Glutamatergic neuron (in vitro differentiated cells): ENCODE data around the gene KIF5A. TPM values are rescaled to one million over a fixed set of nuclear protein-coding genes. Genes with fewer than 3 reads are reported as not detected.
"Not testable (repeated sequence)": the region's sequence is repeated elsewhere in the genome, so short reads cannot be mapped to it uniquely, and the experiment has no call there.

Experiments
- DNase-seq: peaks from one replicate; pipeline ENCODE4 v3.0.0; 2022
- H3K27ac Mint-ChIP-seq: one replicate; pipeline ENCODE4 v1.8.0; 2020; ENCODE audit warnings: mild to moderate bottlenecking, mixed read lengths, inconsistent platforms; ENCODE audit not compliant: unreplicated experiment
- H3K27me3 Mint-ChIP-seq: one replicate; pipeline ENCODE4 v1.8.0; 2020; ENCODE audit warnings: mild to moderate bottlenecking, moderate library complexity, mixed read lengths, inconsistent platforms; ENCODE audit not compliant: unreplicated experiment
- H3K36me3 Mint-ChIP-seq: one replicate; pipeline ENCODE4 v1.8.0; 2020; ENCODE audit warnings: mild to moderate bottlenecking, mixed read lengths, inconsistent platforms; ENCODE audit not compliant: unreplicated experiment
- H3K4me1 Mint-ChIP-seq: one replicate; pipeline ENCODE4 v1.8.0; 2020; ENCODE audit warnings: mild to moderate bottlenecking, low read depth, mixed read lengths, inconsistent platforms; ENCODE audit not compliant: unreplicated experiment
- H3K4me3 Mint-ChIP-seq: one replicate; pipeline ENCODE4 v1.8.0; 2020; ENCODE audit warnings: mild to moderate bottlenecking, mixed read lengths, inconsistent platforms; ENCODE audit not compliant: unreplicated experiment
- H3K9me3 Mint-ChIP-seq: one replicate; pipeline ENCODE4 v1.8.0; 2020; ENCODE audit warnings: mild to moderate bottlenecking, moderate library complexity, mixed read lengths, inconsistent platforms; ENCODE audit not compliant: unreplicated experiment
- CTCF ChIP-seq: fragments of 200-600 bp; sonication (generic); IDR thresholded peaks from one replicate; pipeline ENCODE4 v1.5.0; 2021; ENCODE audit not compliant: partially characterized antibody, unreplicated experiment
- total RNA-seq: library from RNA; stranded (reverse); fragmentation: NEBNext Ultra II Directional; extraction: Animal tissue kit (Norgen Biotek cat#: 25700); gene quantifications from one replicate; pipeline ENCODE4 v1.2.1, GENCODE V29; 2021; ENCODE audit not compliant: unreplicated experiment

Gene KIF5A
- total RNA-seq, 1 donor from 2014 or later = 314 TPM

GRCh38 chr12:57563358-57563757, 13.5 kb downstream of the KIF5A start:
- H3K4me3 Mint-ChIP-seq = no peak overlapping the region
- H3K27me3 Mint-ChIP-seq = peaks cover 1% of the 10 kb centered on the region
- peaks cover 17% of the 10 kb centered on the region for H3K36me3 Mint-ChIP-seq
- no peak overlapping the region for H3K27ac Mint-ChIP-seq
- H3K4me1 Mint-ChIP-seq = no peaks in the 10 kb centered on the region
- TF ChIP-seq CTCF = no peak
- no peak for DNase-seq
- peaks cover 3% of the 10 kb centered on the region for H3K9me3 Mint-ChIP-seq

GRCh38 chr12:57564178-57564740, 14.4 kb downstream of the KIF5A start:
- H3K9me3 Mint-ChIP-seq = peaks cover 4% of the 10 kb centered on the region
- no peak overlapping the region for H3K27ac Mint-ChIP-seq
- peaks cover 23% of the 10 kb centered on the region for H3K36me3 Mint-ChIP-seq
- peaks cover 3% of the 10 kb centered on the region for H3K27me3 Mint-ChIP-seq
- H3K4me1 Mint-ChIP-seq = no peaks in the 10 kb centered on the region
- no peak for DNase-seq
- no peak for TF ChIP-seq CTCF
- H3K4me3 Mint-ChIP-seq = no peak overlapping the region

GRCh38 chr12:57568838-57569237, 19.0 kb downstream of the KIF5A start:
- H3K4me3 Mint-ChIP-seq = no peak overlapping the region
- H3K27ac Mint-ChIP-seq = no peak overlapping the region

GRCh38 chr12:57569858-57570257, 20.0 kb downstream of the KIF5A start:
- H3K9me3 Mint-ChIP-seq = peaks cover 4% of the 10 kb centered on the region
- H3K27ac Mint-ChIP-seq = no peak overlapping the region
- H3K27me3 Mint-ChIP-seq = peaks cover 4% of the 10 kb centered on the region
- H3K4me3 Mint-ChIP-seq = no peak overlapping the region
- TF ChIP-seq CTCF = no peak
- no peak for DNase-seq
- H3K4me1 Mint-ChIP-seq = no peaks in the 10 kb centered on the region
- peaks cover 11% of the 10 kb centered on the region for H3K36me3 Mint-ChIP-seq

More at GRCh38 chr12:57568838-57569237, 19.0 kb downstream of the KIF5A start:
- no peak for TF ChIP-seq CTCF
- peaks cover 19% of the 10 kb centered on the region for H3K36me3 Mint-ChIP-seq
- peaks cover 4% of the 10 kb centered on the region for H3K9me3 Mint-ChIP-seq
- H3K27me3 Mint-ChIP-seq = peaks cover 4% of the 10 kb centered on the region
- H3K4me1 Mint-ChIP-seq = no peaks in the 10 kb centered on the region
- DNase-seq = no peak

- not testable (repeated sequence) for H3K27ac Mint-ChIP-seq, H3K27me3 Mint-ChIP-seq, H3K9me3 Mint-ChIP-seq, H3K4me3 Mint-ChIP-seq, H3K4me1 Mint-ChIP-seq, DNase-seq
- H3K36me3 Mint-ChIP-seq = peaks cover 11% of the 10 kb centered on the region
Measured at GRCh38 chr12:57570438-57570837, 20.6 kb downstream of the KIF5A start.
